GM12878 (cell line): Measurements from ENCODE around the gene APOC4. TPM values are rescaled to one million over a fixed set of nuclear protein-coding genes. Genes with fewer than 3 reads are reported as not detected.
A peak's percentile ranks its signal among the peaks of the same experiment; 100 is the strongest.

ENCODE experiments used
- ATAC-seq: fragments of 200-7000 bp; cut with Tn5 transposase; 3 replicates; pipeline ENCODE4 v1.9.1; 2020; ENCODE audit warnings: mild to moderate bottlenecking, moderate library complexity
- BruUV-seq: library from RNA; stranded (reverse); fragments of 400-500 nt; replicated peaks from 2 replicates; lab custom pipeline; 2021; lab: Mats Ljungman, UMichigan
- CTCF ChIA-PET: fragments of 300-600 bp; sonication (Branson Sonifier 250); formaldehyde crosslinking; extraction: SDS; loops from one replicate; lab custom pipeline; 2021; ENCODE audit warnings: inconsistent platforms; lab: Yijun Ruan, JAX
- POLR2A ChIA-PET: fragments of 350-600 bp; formaldehyde crosslinking; extraction: SDS; loops from one replicate; lab custom pipeline; 2021; ENCODE audit warnings: inconsistent platforms; lab: Charles Lee
- RAD21 ChIA-PET: fragments of 300-600 bp; sonication (Branson Sonifier 250); formaldehyde crosslinking; loops from one replicate; lab custom pipeline; 2023; ENCODE audit warnings: antibody characterized with exemption; ENCODE audit not compliant: unreplicated experiment; lab: Charles Lee
- SMC1A ChIA-PET: fragments of 300-600 bp; sonication (Branson Sonifier 250); formaldehyde crosslinking; loops from one replicate; lab custom pipeline; 2023; ENCODE audit not compliant: unreplicated experiment, uncharacterized antibody; lab: Charles Lee
- DNase-seq: peaks from one replicate; pipeline ENCODE4 v3.0.0-alpha.2; 2011; ENCODE audit warnings: low read depth, low spot score
- FAIRE-seq: peaks from 3 replicates; lab custom pipeline; 2011; peaks lifted over from hg19 to GRCh38; lab: Jason Lieb, UNC
- H2AFZ ChIP-seq: 2 replicates; pipeline ENCODE4 v1.6.0; 2011; ENCODE audit warnings: low read depth, low read length, control low read depth; ENCODE audit not compliant: control insufficient read depth
- H3K27ac ChIP-seq: 2 replicates; pipeline ENCODE4 v1.5.1; 2011; ENCODE audit warnings: control low read depth; ENCODE audit not compliant: control insufficient read depth, insufficient read depth
- H3K27me3 ChIP-seq, 2 experiments: replicated peaks in 1 of 2; 2 replicates each; pipeline versions ENCODE4 v1.6.0 to v1.6.1; 2011; ENCODE audit warnings: low read length in 1 of 2; ENCODE audit not compliant: control insufficient read depth in 2 of 2, insufficient read depth in 2 of 2
- H3K36me3 ChIP-seq, 2 experiments: 2 replicates each; pipeline ENCODE4 v1.5.1; 2011; ENCODE audit warnings: low read length in 1 of 2; ENCODE audit not compliant: control insufficient read depth in 2 of 2, insufficient read depth in 2 of 2
- H3K4me1 ChIP-seq: 2 replicates; pipeline ENCODE4 v1.6.1; 2011; ENCODE audit warnings: mild to moderate bottlenecking, low read length, moderate library complexity, mixed read lengths; ENCODE audit not compliant: control insufficient read depth, insufficient read depth
- H3K4me2 ChIP-seq: 2 replicates; pipeline ENCODE4 v1.6.0; 2011; ENCODE audit warnings: control low read depth; ENCODE audit not compliant: control insufficient read depth, insufficient read depth
- H3K4me3 ChIP-seq: fragments of 200-600 bp; sonication (generic); 2 replicates; pipeline ENCODE4 v1.5.1; 2016
- H3K79me2 ChIP-seq: 2 replicates; pipeline ENCODE4 v1.6.0; 2011; ENCODE audit warnings: low read length; ENCODE audit not compliant: control insufficient read depth, insufficient read depth
- H3K9ac ChIP-seq: 2 replicates; pipeline ENCODE4 v1.8.0; 2011; ENCODE audit warnings: low read length, control low read depth, mixed read lengths; ENCODE audit not compliant: control insufficient read depth, insufficient read depth
- H3K9me3 ChIP-seq: replicated peaks from 3 replicates; pipeline ENCODE4 v1.5.1; 2011; ENCODE audit warnings: mild to moderate bottlenecking, low read length; ENCODE audit not compliant: control insufficient read depth, insufficient read depth
- H4K20me1 ChIP-seq: 2 replicates; pipeline ENCODE4 v1.6.0; 2011; ENCODE audit not compliant: control insufficient read depth, insufficient read depth
- BCL11A ChIP-seq: IDR thresholded peaks from 2 replicates; pipeline ENCODE4 v1.6.1; 2011; ENCODE audit warnings: low read depth, low read length
- CEBPB ChIP-seq, 2 experiments: fragments of 150-350 bp in 1 of 2; IDR thresholded peaks; 2 replicates each; pipeline ENCODE4 v1.6.1; 2012 to 2014; ENCODE audit warnings: low read depth in 2 of 2, low read length in 2 of 2, borderline replicate concordance in 1 of 2, inconsistent platforms in 1 of 2
- HDAC6 ChIP-seq: fragments of 200-600 bp; sonication (generic); IDR thresholded peaks from one replicate; pipeline ENCODE4 v1.8.0; 2017; ENCODE audit warnings: antibody characterized with exemption; ENCODE audit not compliant: unreplicated experiment
- KLF5 ChIP-seq: fragments of 450-650 bp; IDR thresholded peaks from 2 replicates; pipeline ENCODE4 v1.6.1; 2014; ENCODE audit warnings: mild to moderate bottlenecking; ENCODE audit not compliant: partially characterized antibody
- MTA3 ChIP-seq: IDR thresholded peaks from 2 replicates; pipeline ENCODE4 v1.6.1; 2012; ENCODE audit warnings: low read length, inconsistent platforms, borderline replicate concordance
- MYC ChIP-seq: IDR thresholded peaks from 2 replicates; pipeline ENCODE4 v1.6.1; 2011; ENCODE audit warnings: mild to moderate bottlenecking, low read length, moderate library complexity, inconsistent platforms; ENCODE audit not compliant: insufficient read depth, insufficient replicate concordance, insufficient read length, severe bottlenecking
- SPI1 ChIP-seq: IDR thresholded peaks from 2 replicates; pipeline ENCODE4 v1.6.1; 2011; ENCODE audit warnings: low read depth, mild to moderate bottlenecking, low read length, moderate library complexity, borderline replicate concordance; ENCODE audit not compliant: insufficient read depth
- ZNF592 ChIP-seq: fragments of 450-650 bp; IDR thresholded peaks from 2 replicates; pipeline ENCODE4 v1.6.1; 2017; ENCODE audit warnings: mild to moderate bottlenecking, moderate library complexity
- WGBS: methylation state at CpG from one replicate; pipeline ENCODE4 v1.1.6; 2016; ENCODE audit warnings: low lambda C conversion rate; ENCODE audit not compliant: insufficient replicate concordance, insufficient coverage; ENCODE audit errors: missing lambda C conversion rate; 5-methylcytosine and 5-hydroxymethylcytosine counted together
- in situ Hi-C: fragments of 300-500 bp; cut with MboI; formaldehyde crosslinking; loops from 9 replicates; pipeline ENCODE4 v1.14.3; 2018; ENCODE audit warnings: mixed read lengths
- intact Hi-C: fragments of 100-400 bp; cut with micrococcal nuclease; formaldehyde crosslinking; loops from one replicate; pipeline ENCODE4 v1.14.2; 2022; ENCODE audit not compliant: unreplicated experiment
- polyA plus RNA-seq, 11 experiments: library from polyadenylated mRNA; depleted of rRNA in 4 of 11; unstranded in 6 of 11; stranded (reverse) in 5 of 11; fragments of >200 nt; fragmentation: Nextera tagmentation in 4 of 11; fragmentation: Illumina TruSeq in 1 of 11; extraction: Ambion mirVana in 4 of 11; extraction: Trizol in 1 of 11; gene quantifications; 1 replicate in 1 of 11; 2 replicates in 10 of 11; pipeline versions ENCODE4 v1.2.1 to v1.2.3, GENCODE V29; 2011 to 2016; ENCODE audit warnings: inconsistent platforms in 2 of 11, missing spikeins in 2 of 11, low read depth in 1 of 11
- total RNA-seq, 4 experiments: library from RNA; depleted of rRNA in 3 of 4; stranded (reverse); fragments of >200 nt in 3 of 4; fragmentation: Illumina TruSeq in 1 of 4; extraction: Trizol in 1 of 4; gene quantifications; 2 replicates each; pipeline versions ENCODE4 v1.2.1 to v1.2.3, GENCODE V29; 2013 to 2021

Gene APOC4
- total and polyA plus RNA-seq, 10 of the 15 experiments (the other 5 are each of a cell fraction or from before 2014, with no cell fraction given) = not detected

- WGBS = 87% methylated on average over 5 of the region's 5 CpGs
- Histone ChIP-seq H3K36me3 (peaks cover 5 to 8% of the 10 kb centered on the region in 2 experiments), H2AFZ (no peak overlapping the region), H3K79me2 (peaks cover 60% of the 10 kb centered on the region), H3K9me3 (no peaks in the 10 kb centered on the region), H4K20me1 (no peaks in the 10 kb centered on the region), H3K4me2 (peak overlapping the region; percentile 62), H3K9ac (no peak overlapping the region; the same call in 1 of the 2 replicates), H3K27ac (peak overlapping the region; percentile 33), H3K4me1 (peaks cover 14% of the 10 kb centered on the region), H3K27me3 (no peaks in the 10 kb centered on the region), H3K4me3 (no peak overlapping the region; the same call in 1 of the 2 replicates)
- POLR2A ChIA-PET = interaction anchor here (0.6 kb wide), 1 partner anchor 162 kb away, joined by 3 read pairs; no protein-coding TSS in a partner anchor
- SMC1A ChIA-PET = interaction anchor here (1.3 to 1.9 kb wide), 2 partner anchors 16 to 100 kb away, joined by 4 to 5 read pairs; no protein-coding TSS in a partner anchor
- FAIRE-seq = no peak
- CTCF ChIA-PET = interaction anchor here (1.2 to 4.1 kb wide), 4 partner anchors 8 to 100 kb away, joined by 5 to 25 read pairs (median 6); no protein-coding TSS in a partner anchor
- in situ Hi-C loops = loop anchor here (10.0 kb wide), 1 partner anchor 55 kb away; the partner anchor contains the start of gene APOE
- ATAC-seq = no peak
- BruUV-seq = no TSS peak
- DNase-seq = no peak
- TF ChIP-seq MTA3 = no peak
- TF ChIP-seq SPI1 = 0 out of 2 replicates have a peak, but pooled peaks have one; percentile 5
- no peak for TF ChIP-seq MYC
- RAD21 ChIA-PET = interaction anchor here (0.8 to 1.4 kb wide), 3 partner anchors 27 to 100 kb away, joined by 3 to 6 read pairs (median 4); no protein-coding TSS in a partner anchor
- intact Hi-C loops = no loop called here
Measured at GRCh38 chr19:44959691-44960090, 17.7 kb downstream of the APOC4 start.

GRCh38 chr19:44960906-44961728 lies 19.1 kb downstream of the APOC4 start:
- peaks cover 14% of the 10 kb centered on the region for H3K4me1 ChIP-seq
- SMC1A ChIA-PET = interaction anchor here (0.6 to 1.9 kb wide), 7 partner anchors 9 to 226 kb away, joined by 3 to 5 read pairs (median 3); no protein-coding TSS in a partner anchor
- ATAC-seq (peak; percentile 84), DNase-seq (peak; percentile 24), FAIRE-seq (no peak)
- no peak overlapping the region for H3K9ac ChIP-seq
- in situ Hi-C loops (no loop called here), intact Hi-C loops (no loop called here)
- H3K79me2 ChIP-seq = peaks cover 47% of the 10 kb centered on the region
- peak overlapping the region; percentile 24; the same call in 1 of the 2 replicates for H3K27ac ChIP-seq
- WGBS = 49% methylated on average over 8 of the region's 8 CpGs
- no peaks in the 10 kb centered on the region for H4K20me1 ChIP-seq
- H3K4me2 ChIP-seq = peak overlapping the region; percentile 39
- no peaks in the 10 kb centered on the region for H3K9me3 ChIP-seq
- peaks cover 7 to 8% of the 10 kb centered on the region in 2 experiments for H3K36me3 ChIP-seq
- H2AFZ ChIP-seq = no peak overlapping the region
- CTCF ChIA-PET = interaction anchor here (0.8 to 4.1 kb wide), 4 partner anchors 10 to 190 kb away, joined by 3 to 25 read pairs (median 6); no protein-coding TSS in a partner anchor
- no peaks in the 10 kb centered on the region for H3K27me3 ChIP-seq
- H3K4me3 ChIP-seq = no peak overlapping the region; the same call in 1 of the 2 replicates
- POLR2A ChIA-PET = interaction anchor here (0.5 to 0.6 kb wide), 3 partner anchors 23 to 270 kb away, joined by 3 to 5 read pairs (median 3); no protein-coding TSS in a partner anchor
- RAD21 ChIA-PET = interaction anchor here (1.3 to 1.4 kb wide), 2 partner anchors 98 to 237 kb away, joined by 3 to 6 read pairs; no protein-coding TSS in a partner anchor
- no TSS peak for BruUV-seq
- TF ChIP-seq BCL11A (no peak), KLF5 (no peak), ZNF592 (no peak), HDAC6 (no peak), CEBPB (IDR thresholded peaks at IDR 0.05; ENCODE audit: borderline replicate concordance in 1 of 2, low read depth in 2 of 2, low read length in 2 of 2) (no peak)
